ENCODE results near the gene ZC3HAV1. TPM values are rescaled to one million over a fixed set of nuclear protein-coding genes. Genes with fewer than 3 reads are reported as not detected.
"Not testable (repeated sequence)": the region's sequence is repeated elsewhere in the genome, so short reads cannot be mapped to it uniquely, and the experiment has no call there.

Gene ZC3HAV1
- total RNA-seq, 2 donors from 2014 or later: 97.8 to 167 TPM

DNA sequence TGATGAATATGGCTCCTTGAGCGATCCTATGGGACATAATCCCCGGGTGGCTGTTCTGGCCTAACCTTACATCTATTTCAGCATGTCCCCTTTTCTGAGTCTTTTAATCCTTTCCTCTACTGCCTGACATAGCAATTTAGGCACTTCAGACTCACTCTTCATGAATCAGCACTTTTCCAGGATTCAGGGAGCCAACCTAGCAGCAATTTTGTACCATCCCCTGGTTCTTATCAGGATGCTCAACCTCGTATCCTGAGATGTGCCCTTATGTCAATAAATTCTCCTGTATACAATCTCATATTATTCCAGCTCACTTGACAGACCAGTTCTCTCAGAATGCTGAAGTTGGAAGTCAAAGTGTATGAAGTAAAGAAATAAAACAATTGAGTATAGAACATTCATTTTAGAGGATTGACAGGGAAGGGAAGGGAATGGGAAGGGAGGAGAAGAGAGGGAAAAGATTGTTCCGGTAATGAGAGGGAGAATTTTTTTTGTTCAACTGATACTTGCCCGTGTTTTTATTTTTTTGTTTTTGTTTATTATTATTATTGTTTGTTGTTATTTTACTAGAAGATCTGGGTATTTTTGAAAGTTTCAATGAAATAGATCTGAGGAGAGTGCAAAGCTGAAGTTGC is 8.2 kb upstream of the ZC3HAV1 start:
- Mint-ChIP-seq H3K9me3 (peaks cover 0 to 4% of the 10 kb centered on the region in 2 donors), H3K27ac (peak overlapping the region; percentile 35 to 58), H3K36me3 (no peaks in the 10 kb centered on the region)
- DNase-seq (ENCODE audit: low spot score in 2 of 2): no peak
- no peak for ATAC-seq

DNA sequence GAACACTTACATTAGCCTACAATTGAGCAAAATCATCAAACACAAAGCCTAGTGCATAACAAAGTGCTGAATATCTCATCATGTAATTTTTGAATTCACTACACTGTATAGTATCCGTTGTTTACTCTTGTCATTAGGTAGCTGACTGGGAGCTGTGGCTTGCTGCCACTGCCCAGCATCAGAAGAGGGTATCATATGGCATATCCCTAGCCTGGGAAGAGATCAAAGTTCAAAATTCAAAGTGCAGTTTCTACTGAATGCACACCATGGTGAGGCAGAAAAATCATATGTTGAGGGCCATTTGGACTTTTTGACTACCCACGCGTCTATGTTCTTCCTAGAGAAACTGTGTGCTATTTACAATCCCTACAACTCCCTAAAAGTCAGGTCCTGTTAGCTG is 7.5 kb upstream of the ZC3HAV1 start:
- peaks cover 2 to 8% of the 10 kb centered on the region in 2 donors for H3K9me3 Mint-ChIP-seq
- peak overlapping the region in 1 of 2 donors; percentile 13 for H3K27ac Mint-ChIP-seq
- H3K36me3 Mint-ChIP-seq: peaks cover 4% of the 10 kb centered on the region in 2 donors

DNA sequence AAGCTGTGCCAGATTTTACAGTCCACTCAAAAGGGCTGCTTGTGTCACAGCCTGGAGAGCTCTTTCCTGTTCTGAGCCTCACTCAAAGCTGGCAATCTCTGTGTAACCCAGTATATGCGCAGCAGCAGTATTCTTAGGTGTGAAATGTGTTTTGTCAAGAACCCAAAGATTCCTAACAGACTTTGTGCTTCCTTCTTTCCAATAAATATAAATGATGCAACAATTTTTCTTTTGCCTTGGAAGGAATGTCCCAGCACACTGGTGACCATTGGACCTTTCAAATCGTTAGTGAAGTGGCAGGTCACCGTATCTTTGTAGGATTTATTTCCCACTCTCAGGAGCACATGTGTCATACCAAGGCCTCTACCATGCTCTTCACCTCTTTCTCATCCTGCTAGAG is 5.6 kb upstream of the ZC3HAV1 start:
- H3K27ac Mint-ChIP-seq: no peak overlapping the region
- DNase-seq (ENCODE audit: low spot score in 2 of 2) (no peak), ATAC-seq (no peak)
- H3K9me3 Mint-ChIP-seq: peaks cover 7 to 16% of the 10 kb centered on the region in 2 donors
- peaks cover 12 to 15% of the 10 kb centered on the region in 2 donors for H3K36me3 Mint-ChIP-seq

More for the DNA sequence above, 7.5 kb upstream of the ZC3HAV1 start:
- no peak for DNase-seq (ENCODE audit: low spot score in 2 of 2)
- no peak for ATAC-seq

DNA sequence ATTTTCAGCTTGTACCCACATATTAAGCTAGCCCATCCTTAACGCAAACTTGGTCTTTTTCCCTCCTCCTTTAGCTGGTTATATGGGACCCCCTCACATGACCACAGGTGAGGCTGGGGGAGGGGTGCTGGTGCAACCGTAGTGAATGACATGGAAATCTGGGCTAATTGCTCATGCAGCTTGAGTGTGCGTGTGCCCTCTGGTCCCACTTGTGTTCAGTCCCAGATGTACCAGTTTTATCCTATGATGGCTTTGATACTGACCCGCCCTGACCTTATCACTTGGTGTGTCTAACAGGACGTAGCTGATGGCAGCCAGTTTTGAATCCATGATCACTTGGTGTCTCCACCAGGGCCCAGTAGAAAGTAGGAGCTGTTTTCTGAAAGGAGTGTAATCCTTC is 5.1 kb upstream of the ZC3HAV1 start:
- no peak overlapping the region for H3K27ac Mint-ChIP-seq
- ATAC-seq (no peak), DNase-seq (ENCODE audit: low spot score in 2 of 2) (no peak)
- peaks cover 7 to 16% of the 10 kb centered on the region in 2 donors for H3K9me3 Mint-ChIP-seq
- peaks cover 17 to 20% of the 10 kb centered on the region in 2 donors for H3K36me3 Mint-ChIP-seq

DNA sequence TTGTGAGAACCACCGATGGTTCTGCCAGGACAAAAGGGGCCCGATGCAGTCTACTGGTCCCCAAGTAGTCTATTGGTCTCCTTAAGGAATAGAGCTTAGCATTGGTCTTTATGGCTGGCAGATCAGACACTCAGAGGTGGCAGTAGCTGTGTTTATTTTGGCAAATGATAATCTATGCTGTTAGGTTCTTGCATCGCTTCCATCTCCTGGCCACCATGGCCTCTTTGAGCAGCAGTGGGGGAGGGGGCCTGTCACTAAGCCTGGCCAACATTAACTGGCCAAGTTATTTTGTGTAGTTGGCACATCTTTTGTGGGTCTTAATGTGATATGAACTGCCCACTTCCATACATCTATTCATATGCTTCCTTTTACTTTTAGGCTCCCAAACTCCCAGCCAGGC is 4.5 kb upstream of the ZC3HAV1 start:
- no peak overlapping the region for H3K27ac Mint-ChIP-seq
- DNase-seq (ENCODE audit: low spot score in 2 of 2) (no peak), ATAC-seq (no peak)
- H3K9me3 Mint-ChIP-seq: peaks cover 7 to 16% of the 10 kb centered on the region in 2 donors
- H3K36me3 Mint-ChIP-seq: peaks cover 23 to 26% of the 10 kb centered on the region in 2 donors

DNA sequence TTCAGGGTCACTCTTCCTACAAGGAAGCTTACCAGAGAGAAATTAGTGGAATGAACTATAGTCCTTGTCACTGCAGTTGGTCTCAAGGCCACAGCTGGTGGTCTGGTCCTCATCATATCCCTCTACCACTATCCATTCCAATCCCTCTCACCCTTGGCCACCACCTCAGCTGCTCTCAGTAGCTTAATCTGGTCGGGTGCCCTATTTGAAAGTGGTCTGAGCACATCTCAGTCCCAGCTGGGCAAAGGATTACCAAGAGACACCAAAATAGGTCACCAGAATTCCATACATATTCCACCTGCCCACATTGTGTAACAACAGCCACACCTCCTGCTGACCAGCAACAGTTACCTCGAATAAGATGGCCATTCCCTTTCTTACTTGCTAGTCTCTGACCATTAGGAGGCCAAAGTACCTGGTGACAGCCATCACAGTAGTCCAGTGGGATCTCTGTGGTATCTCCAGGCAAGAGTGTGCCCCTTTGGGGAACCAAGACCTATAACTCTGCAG is 3.3 kb upstream of the ZC3HAV1 start:
- peak overlapping the region in 1 of 2 donors; percentile 97 for H3K27ac Mint-ChIP-seq
- H3K9me3 Mint-ChIP-seq: peaks cover 7 to 16% of the 10 kb centered on the region in 2 donors
- ATAC-seq (no peak), DNase-seq (ENCODE audit: low spot score in 2 of 2) (no peak)
- H3K36me3 Mint-ChIP-seq: peaks cover 32 to 35% of the 10 kb centered on the region in 2 donors

DNA sequence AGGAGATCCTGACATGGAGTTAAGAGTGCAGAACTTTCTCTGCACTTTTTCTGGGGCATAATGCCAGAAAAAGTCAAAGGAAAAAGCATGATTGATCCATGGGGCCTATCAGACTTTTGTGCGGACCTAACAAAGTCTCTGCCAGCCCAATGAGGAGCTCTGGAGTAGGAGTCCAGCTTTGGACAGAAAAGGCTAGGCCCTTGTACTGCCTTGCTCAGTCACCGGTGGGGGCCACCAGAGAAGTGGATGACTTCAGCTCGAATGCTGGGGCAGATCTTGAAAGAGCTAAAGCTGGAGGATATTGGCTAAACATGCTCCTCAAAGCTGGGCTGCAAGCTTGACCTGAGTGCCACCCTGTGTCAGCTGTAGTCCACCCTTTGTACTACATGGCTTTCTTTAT is 2.8 kb upstream of the ZC3HAV1 start:
- no peak for DNase-seq (ENCODE audit: low spot score in 2 of 2)
- peaks cover 37 to 40% of the 10 kb centered on the region in 2 donors for H3K36me3 Mint-ChIP-seq
- no peak for ATAC-seq
- peak overlapping the region; percentile 97 for H3K27ac Mint-ChIP-seq
- H3K9me3 Mint-ChIP-seq: peaks cover 7 to 16% of the 10 kb centered on the region in 2 donors

DNA sequence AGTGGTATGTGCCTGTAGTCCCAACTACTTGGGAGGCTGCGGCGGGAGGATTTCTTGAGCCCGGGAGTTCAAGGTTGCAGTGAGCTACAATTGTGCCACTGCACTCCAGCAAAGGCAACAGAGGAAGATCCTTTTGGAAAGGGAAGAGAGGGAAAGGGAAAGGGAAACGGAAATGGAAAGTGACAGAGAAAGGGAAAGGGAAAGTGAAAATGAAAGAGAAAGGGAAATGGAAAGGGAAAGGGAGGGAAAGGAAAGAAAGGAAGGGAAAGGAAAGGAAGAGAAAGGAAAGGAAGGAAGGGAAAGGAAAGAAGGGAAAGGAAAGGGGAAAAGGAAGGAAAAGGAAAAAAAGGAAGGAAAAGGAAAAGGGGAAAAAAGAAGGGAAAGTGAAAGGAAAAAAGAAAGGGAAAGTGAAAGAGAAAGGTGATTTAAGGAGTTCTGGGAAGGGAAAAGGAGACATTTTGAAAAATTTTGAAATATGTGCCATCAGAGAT is 2.3 kb upstream of the ZC3HAV1 start:
- Mint-ChIP-seq H3K9me3 (peaks cover 7 to 16% of the 10 kb centered on the region in 2 donors), H3K27ac (peak overlapping the region; percentile 97), H3K36me3 (peaks cover 41 to 44% of the 10 kb centered on the region in 2 donors)
- DNase-seq (ENCODE audit: low spot score in 2 of 2): no peak
- ATAC-seq: no peak

DNA sequence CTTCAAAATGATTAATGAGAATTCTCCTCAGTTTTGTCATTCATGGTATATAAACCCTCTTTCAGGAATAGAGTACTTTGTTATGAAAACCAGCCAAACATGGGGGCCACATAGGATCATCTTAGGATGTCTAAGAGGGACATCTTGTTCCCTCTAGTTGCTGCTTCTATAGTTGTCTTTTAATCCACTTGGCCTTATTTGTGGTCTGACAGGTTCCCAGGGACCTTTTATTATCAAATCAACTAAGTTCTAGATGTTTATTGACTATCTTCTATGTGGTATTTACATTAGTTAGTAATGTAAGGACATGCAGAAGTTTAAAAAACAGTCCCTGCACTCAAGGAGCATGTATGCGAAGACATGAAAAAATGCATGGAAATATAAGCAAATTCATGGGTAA is 1.6 kb upstream of the ZC3HAV1 start:
- H3K9me3 Mint-ChIP-seq: peaks cover 7 to 16% of the 10 kb centered on the region in 2 donors
- no peak for DNase-seq (ENCODE audit: low spot score in 2 of 2)
- no peak for ATAC-seq
- peaks cover 43 to 46% of the 10 kb centered on the region in 2 donors for H3K36me3 Mint-ChIP-seq
- H3K27ac Mint-ChIP-seq: peak overlapping the region; percentile 97

DNA sequence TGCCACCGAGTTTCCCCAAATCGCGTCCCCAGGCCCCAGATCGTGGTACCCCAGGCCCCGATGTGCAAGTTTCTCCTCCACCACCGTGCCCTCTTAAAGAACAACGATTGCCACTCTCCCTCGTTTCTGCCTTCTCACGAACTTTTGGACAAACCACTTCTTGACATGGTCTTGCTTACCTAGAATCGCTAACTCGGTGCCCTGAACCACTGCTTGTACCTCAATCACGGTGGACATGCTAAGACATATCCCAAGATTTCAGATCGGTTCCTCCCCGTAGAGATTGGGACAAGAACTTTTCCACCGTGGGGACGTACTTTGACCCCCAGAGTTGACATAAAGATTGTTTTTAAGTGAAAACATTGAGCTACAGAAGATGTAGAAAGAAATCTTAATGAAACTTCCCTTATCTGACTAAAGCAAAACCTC is 477 bp upstream of the ZC3HAV1 start:
- peak in 1 of 2 donors; percentile 33 for ATAC-seq
- DNase-seq (ENCODE audit: low spot score in 2 of 2): no peak
- Mint-ChIP-seq H3K27ac (peak overlapping the region; percentile 97 to 98), H3K36me3 (peaks cover 52 to 53% of the 10 kb centered on the region in 2 donors), H3K9me3 (peaks cover 7 to 16% of the 10 kb centered on the region in 2 donors)

DNA sequence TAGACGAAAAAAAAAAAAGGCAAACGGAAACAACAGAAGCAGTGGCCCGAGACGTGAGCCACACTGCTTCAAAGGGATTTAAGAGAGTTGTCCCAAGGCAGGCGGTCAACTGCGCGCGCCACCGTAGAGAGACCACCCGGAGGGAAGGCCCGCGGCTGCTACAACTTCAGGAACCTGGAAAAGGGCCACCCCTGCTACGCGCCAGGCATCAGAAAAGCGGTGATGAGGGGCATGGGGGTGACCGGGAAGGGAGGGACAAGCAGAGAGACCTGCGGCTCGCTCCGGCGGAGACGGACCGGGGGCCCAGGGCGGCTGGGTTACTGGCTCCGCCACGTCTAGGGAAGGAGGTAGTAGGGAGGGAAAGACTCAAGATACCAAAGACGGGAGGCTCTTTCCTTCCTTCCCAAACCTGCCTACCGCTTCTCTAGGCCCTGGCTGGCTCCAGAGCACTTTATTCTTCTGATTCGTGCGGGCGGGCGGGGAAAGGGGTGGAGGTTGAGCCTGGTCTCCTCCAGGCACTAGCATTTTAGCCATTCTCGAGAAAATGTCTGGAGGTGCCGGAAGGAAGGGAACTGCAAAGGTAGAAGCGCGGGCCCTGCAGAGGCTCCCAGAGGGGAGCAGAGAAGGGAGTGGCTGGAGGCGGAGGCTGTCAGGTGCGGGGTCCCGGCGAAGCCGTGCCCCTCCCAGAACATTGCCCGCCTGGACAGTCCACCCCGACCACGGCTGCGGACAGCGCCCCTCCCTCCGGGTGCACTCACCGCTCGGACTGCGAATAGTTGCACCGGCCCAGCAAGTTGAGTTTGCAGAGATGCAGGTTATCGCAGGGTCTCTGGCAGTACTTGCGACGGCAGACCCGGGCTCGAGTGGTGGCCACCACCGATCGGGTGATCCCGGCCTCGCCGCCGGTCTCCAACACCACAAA is 993 bp downstream of the ZC3HAV1 start:
- peaks cover 58 to 61% of the 10 kb centered on the region in 2 donors for H3K36me3 Mint-ChIP-seq
- DNase-seq (ENCODE audit: low spot score in 2 of 2) (peak in 1 of 2 donors; percentile 74), ATAC-seq (peak; percentile 0 to 7)
- peaks cover 7 to 16% of the 10 kb centered on the region in 2 donors for H3K9me3 Mint-ChIP-seq
- H3K27ac Mint-ChIP-seq: peak overlapping the region; percentile 97 to 98

DNA sequence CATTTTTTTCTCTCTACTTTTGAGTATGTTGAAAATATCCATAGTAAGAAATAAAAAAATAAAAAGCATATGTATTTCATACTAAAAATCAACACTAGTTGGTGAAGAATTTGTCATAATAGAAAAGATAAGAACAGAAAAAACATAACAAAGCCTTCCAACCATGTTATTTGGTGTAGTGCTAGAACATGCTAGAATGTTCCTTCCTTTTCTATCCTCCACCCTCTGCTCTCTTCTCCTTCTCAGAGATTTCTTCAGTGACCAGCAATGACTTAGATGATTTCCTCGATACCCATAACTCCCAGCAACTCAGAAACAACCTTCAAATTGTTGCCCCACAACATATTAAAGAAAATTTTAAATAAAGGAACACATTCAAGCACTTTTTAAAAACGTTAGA is 2.6 kb downstream of the ZC3HAV1 start:
- H3K27ac Mint-ChIP-seq: peak overlapping the region; percentile 97 to 98
- ATAC-seq (no peak), DNase-seq (ENCODE audit: low spot score in 2 of 2) (no peak)
- H3K9me3 Mint-ChIP-seq: peaks cover 5 to 7% of the 10 kb centered on the region in 2 donors
- peaks cover 58 to 68% of the 10 kb centered on the region in 2 donors for H3K36me3 Mint-ChIP-seq

DNA sequence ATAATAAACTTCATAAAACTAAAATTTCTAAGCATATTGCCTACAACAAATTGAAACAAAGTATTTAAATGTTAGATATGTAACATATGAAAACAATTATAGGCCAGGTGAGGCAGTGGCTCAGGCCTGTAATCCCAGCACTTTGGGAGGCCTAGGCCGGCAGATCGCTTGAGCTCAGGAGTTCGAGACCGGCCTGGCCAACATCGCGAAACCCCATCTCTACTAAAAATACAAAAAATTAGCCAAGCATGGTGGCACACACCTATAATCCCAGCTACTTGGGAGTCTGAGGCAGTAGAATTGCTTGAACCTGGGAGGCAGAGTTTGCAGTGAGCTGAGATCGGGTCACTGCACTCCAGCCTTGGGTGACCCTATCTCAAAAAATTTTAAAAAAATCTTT is 3.3 kb downstream of the ZC3HAV1 start:
- Mint-ChIP-seq H3K36me3 (peaks cover 51 to 65% of the 10 kb centered on the region in 2 donors), H3K27ac (peak overlapping the region; percentile 81 to 96)
- not testable (repeated sequence) for DNase-seq (ENCODE audit: low spot score in 2 of 2); ATAC-seq; H3K9me3 Mint-ChIP-seq

DNA sequence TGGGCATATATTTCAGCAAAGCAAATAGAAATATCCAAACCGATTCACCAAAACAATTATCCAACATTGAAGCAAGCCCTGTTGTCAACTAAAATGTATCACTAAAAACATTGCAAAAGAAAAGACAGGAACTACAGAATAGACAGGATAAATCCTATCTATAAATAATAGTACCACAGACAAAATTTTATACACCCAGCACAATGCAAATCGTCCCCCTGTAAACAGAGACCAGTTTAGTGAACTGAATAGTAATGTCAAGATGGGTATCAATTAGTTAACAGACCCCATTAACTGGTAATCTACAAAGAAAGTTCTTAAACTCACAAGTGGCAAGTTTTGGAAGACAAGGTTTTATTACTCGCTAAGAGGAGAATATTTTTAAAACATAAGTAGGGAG is 4.0 kb downstream of the ZC3HAV1 start:
- Mint-ChIP-seq H3K27ac (peak overlapping the region; percentile 81 to 94), H3K9me3 (no peaks in the 10 kb centered on the region), H3K36me3 (peaks cover 49 to 72% of the 10 kb centered on the region in 2 donors)
- ATAC-seq: no peak
- no peak for DNase-seq (ENCODE audit: low spot score in 2 of 2)

DNA sequence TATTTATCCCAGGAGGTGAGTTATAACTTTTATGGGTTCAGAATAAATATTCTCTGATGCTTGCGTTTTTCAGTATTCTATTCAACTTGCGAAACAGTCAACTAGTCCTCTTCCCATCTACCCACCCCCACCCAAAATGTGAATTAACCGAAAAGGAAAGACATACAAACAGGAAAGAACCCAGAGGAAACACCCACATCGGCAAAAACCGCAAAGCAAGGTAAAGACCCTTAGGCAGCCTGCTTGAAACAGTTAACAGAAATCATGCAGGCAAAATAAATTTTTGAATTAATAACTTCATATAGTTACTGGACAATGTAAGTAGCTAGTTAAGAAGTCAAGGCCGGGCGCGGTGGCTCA is 5.4 kb downstream of the ZC3HAV1 start:
- peak in 1 of 2 donors; percentile 27 for ATAC-seq
- Mint-ChIP-seq H3K27ac (peak overlapping the region; percentile 81 to 94), H3K9me3 (no peaks in the 10 kb centered on the region), H3K36me3 (peaks cover 42 to 67% of the 10 kb centered on the region in 2 donors)
- no peak for DNase-seq (ENCODE audit: low spot score in 2 of 2)

DNA sequence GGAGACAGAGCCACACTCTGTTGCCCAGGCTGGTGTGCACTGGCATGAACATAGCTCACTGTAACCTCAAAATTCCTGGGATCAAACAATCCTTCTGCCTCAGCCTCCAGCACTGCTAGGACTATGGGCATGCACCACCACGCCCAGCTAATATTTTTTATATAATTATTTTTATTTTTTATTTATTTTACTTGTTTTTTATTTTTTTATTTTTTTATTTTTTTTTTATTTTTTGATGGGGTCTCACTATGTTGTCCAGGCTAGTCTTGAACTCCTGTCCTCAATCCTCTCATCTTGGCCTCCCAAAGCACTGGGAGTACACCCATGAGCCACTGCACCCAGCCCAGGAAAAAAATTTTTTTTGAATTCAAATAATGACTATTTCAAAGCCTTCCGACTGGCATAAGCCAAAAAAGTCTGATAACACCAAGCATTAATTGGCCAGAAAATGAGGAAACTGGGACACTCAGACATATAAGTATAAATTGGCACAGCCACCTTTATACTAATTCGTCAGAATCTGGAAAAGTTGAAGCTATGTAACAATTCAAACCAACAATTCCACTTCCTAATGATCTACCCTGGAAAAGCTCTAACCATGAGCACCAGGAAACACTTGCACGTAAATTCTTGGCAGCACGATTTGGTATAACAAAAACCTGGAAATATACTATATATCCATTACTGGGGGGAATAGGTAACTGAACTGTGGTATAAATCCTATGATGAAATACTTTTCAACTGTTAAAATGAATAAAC is 6.3 kb downstream of the ZC3HAV1 start:
- Mint-ChIP-seq H3K36me3 (peaks cover 38 to 67% of the 10 kb centered on the region in 2 donors), H3K27ac (peak overlapping the region; percentile 81 to 94), H3K9me3 (no peaks in the 10 kb centered on the region)
- DNase-seq (ENCODE audit: low spot score in 2 of 2): no peak
- no peak for ATAC-seq

All from activated naive CD4-positive, alpha-beta T cell treated with anti-CD3 and anti-CD28 coated beads, Interleukin-2, amount 50 U/mL, for 72 hours (primary cell).